ENCODE data around the gene PDE4D. TPM values are rescaled to one million over a fixed set of nuclear protein-coding genes. Genes with fewer than 3 reads are reported as not detected.

The PDE4D gene
- total and polyA plus RNA-seq, 12 donors, result 1.2 to 18.9 (median 2.1) TPM

DNA sequence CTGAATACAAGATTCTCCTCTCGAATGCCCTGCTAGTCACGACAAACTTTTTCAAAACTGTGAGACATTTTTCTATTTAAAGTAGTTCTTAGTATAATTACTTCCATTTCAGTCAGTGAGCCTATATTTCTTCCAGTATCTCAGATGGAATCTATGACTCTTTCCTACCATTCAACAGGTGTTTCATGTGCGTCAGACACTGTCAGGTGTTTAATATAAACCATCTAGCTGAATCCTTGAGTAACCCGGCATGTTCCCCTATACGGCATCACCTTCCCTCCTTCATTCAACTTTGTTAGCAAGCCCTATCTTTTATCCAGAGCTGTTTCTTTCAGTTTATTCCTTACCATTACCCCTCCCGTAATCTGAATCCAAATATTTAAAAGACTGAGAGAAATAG lies 891.8 kb downstream of the PDE4D start:
- Histone ChIP-seq H3K27me3 (no peaks in the 10 kb centered on the region), H3K4me3 (no peak overlapping the region), H3K4me1 (replicated peaks in 1 of 2) (no peaks in the 10 kb centered on the region), H3K27ac (no peak overlapping the region), H3K9me3 (replicated peaks in 1 of 3) (no peaks in the 10 kb centered on the region), H3K36me3 (replicated peaks in 1 of 2) (no peaks in the 10 kb centered on the region)
- 89 to 96% (median 91%) methylated on average over 6 of the region's 6 CpGs for WGBS, 4 donors
- no peak for DNase-seq
- intact Hi-C loops (cut with DNase I), result no loop called here
- TF ChIP-seq POLR2A (IDR thresholded peaks at IDR 0.05), result no peak
- TF ChIP-seq CTCF (IDR thresholded peaks at IDR 0.05), result no peak

GRCh38 chr5:59001154-59001553 lies 892.4 kb downstream of the PDE4D start:
- Histone ChIP-seq H3K27me3 (no peaks in the 10 kb centered on the region), H3K27ac (no peak overlapping the region), H3K4me1 (replicated peaks in 1 of 2) (no peaks in the 10 kb centered on the region), H3K4me3 (no peak overlapping the region), H3K9me3 (replicated peaks in 1 of 3) (no peaks in the 10 kb centered on the region), H3K36me3 (replicated peaks in 1 of 2) (no peaks in the 10 kb centered on the region)
- TF ChIP-seq POLR2A (IDR thresholded peaks at IDR 0.05), result no peak
- no peak for TF ChIP-seq CTCF (IDR thresholded peaks at IDR 0.05)
- intact Hi-C loops (cut with DNase I), result no loop called here
- no peak for DNase-seq

DNA sequence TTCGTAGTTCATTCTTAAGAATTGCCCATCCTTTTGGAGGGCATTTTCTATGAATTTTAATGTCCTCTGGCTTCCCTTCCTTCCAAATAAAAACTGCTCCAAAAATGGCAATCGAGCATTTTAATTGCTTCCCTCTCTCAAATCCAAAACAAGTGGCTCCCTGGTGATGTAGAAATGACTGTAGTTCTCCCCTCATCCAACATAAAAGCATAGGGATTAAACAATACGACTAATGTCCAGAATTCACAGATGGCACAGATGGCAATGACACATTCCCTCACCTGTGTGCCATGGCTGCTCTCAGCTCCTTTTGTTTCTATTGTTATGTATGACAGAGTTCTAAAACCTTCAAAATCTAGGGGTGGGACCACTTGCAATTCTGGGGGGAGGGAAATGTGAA lies 893.3 kb downstream of the PDE4D start:
- H3K4me1 ChIP-seq (replicated peaks in 1 of 2), result no peaks in the 10 kb centered on the region
- H3K27me3 ChIP-seq, result no peaks in the 10 kb centered on the region
- intact Hi-C loops (cut with DNase I), result no loop called here
- no peak for TF ChIP-seq POLR2A (IDR thresholded peaks at IDR 0.05)
- no peak for TF ChIP-seq CTCF (IDR thresholded peaks at IDR 0.05)
- no peak overlapping the region for H3K27ac ChIP-seq
- H3K9me3 ChIP-seq (replicated peaks in 1 of 3), result no peaks in the 10 kb centered on the region
- H3K4me3 ChIP-seq, result no peak overlapping the region
- 83 to 93% (median 87%) methylated on average over 3 of the region's 3 CpGs for WGBS, 4 donors
- DNase-seq, result no peak
- H3K36me3 ChIP-seq (replicated peaks in 1 of 2), result no peaks in the 10 kb centered on the region

- no peak for DNase-seq
- TF ChIP-seq POLR2A (IDR thresholded peaks at IDR 0.05) (no peak), CTCF (IDR thresholded peaks at IDR 0.05) (no peak)
- H3K27me3 ChIP-seq, result no peaks in the 10 kb centered on the region
- no peaks in the 10 kb centered on the region for H3K36me3 ChIP-seq (replicated peaks in 1 of 2)
- intact Hi-C loops (cut with DNase I), result no loop called here
- 89 to 95% (median 93%) methylated on average over 7 of the region's 7 CpGs for WGBS, 4 donors
- no peaks in the 10 kb centered on the region for H3K4me1 ChIP-seq (replicated peaks in 1 of 2)
- no peak overlapping the region for H3K27ac ChIP-seq
- no peak overlapping the region for H3K4me3 ChIP-seq
- no peaks in the 10 kb centered on the region for H3K9me3 ChIP-seq (replicated peaks in 1 of 3)
Measured at GRCh38 chr5:58999804-59000203, 893.7 kb downstream of the PDE4D start.
